ENCODE measurements around the gene TMPRSS12. TPM values are rescaled to one million over a fixed set of nuclear protein-coding genes. Genes with fewer than 3 reads are reported as not detected.

Gene TMPRSS12
- total RNA-seq, 1 experiment from 2014 or later, result not detected

- ATAC-seq (no peak), DNase-seq (no peak)
- BruUV-seq (replicated peaks), result no TSS peak
- Histone ChIP-seq H3K9ac (ENCODE audit: low read length) (no peak overlapping the region), H3K4me1 (ENCODE audit: insufficient read depth, low read length) (peaks cover 14% of the 10 kb centered on the region), H3K27me3 (ENCODE audit: low read length) (no peaks in the 10 kb centered on the region), H3K27ac (ENCODE audit: low read length) (no peak overlapping the region), H3K9me3 (ENCODE audit: low read length) (no peaks in the 10 kb centered on the region), H2AFZ (ENCODE audit: low read length) (peak overlapping the region; percentile 43; the same call in 1 of the 2 replicates), H3K79me2 (ENCODE audit: low read length) (no peaks in the 10 kb centered on the region), H4K20me1 (ENCODE audit: low read length) (no peaks in the 10 kb centered on the region), H3K9me2 (replicated peaks; ENCODE audit: low read length) (no peaks in the 10 kb centered on the region), H3K4me2 (ENCODE audit: low read length) (peak overlapping the region; percentile 72), H3K4me3 (ENCODE audit: low read length) (no peak overlapping the region), H3F3A (ENCODE audit: low read length, unreplicated experiment) (no peaks in the 10 kb centered on the region), H3K36me3 (ENCODE audit: low read depth, low read length) (no peaks in the 10 kb centered on the region)
- no peak for TF ChIP-seq CTCF (conservative IDR thresholded peaks at IDR 0.05; ENCODE audit: low read depth, low read length)
- CTCF ChIA-PET, result interaction anchor here (0.6 kb wide), 1 partner anchor 60 kb away, joined by 3 read pairs; no protein-coding TSS in a partner anchor
- intact Hi-C loops (cut with micrococcal nuclease), result loop anchor here (10.0 kb wide), 1 partner anchor 59 kb away; no protein-coding TSS in a partner anchor
- POLR2A ChIA-PET (ENCODE audit: unreplicated experiment), result no interaction called here
These were observed 80.8 kb downstream of the TMPRSS12 start for GRCh38 chr12:50923361-50924130.

GRCh38 chr12:50924131-50924438 lies 81.4 kb downstream of the TMPRSS12 start:
- intact Hi-C loops (cut with micrococcal nuclease), result loop anchor here (10.0 kb wide), 1 partner anchor 59 kb away; no protein-coding TSS in a partner anchor
- Histone ChIP-seq H3K4me2 (ENCODE audit: low read length) (peak overlapping the region; percentile 72), H3F3A (ENCODE audit: low read length, unreplicated experiment) (no peaks in the 10 kb centered on the region), H3K9me3 (ENCODE audit: low read length) (no peaks in the 10 kb centered on the region), H3K9ac (ENCODE audit: low read length) (no peak overlapping the region), H3K79me2 (ENCODE audit: low read length) (no peaks in the 10 kb centered on the region), H3K27me3 (ENCODE audit: low read length) (no peaks in the 10 kb centered on the region), H4K20me1 (ENCODE audit: low read length) (no peaks in the 10 kb centered on the region), H3K4me1 (ENCODE audit: insufficient read depth, low read length) (peaks cover 14% of the 10 kb centered on the region), H3K9me2 (replicated peaks; ENCODE audit: low read length) (no peaks in the 10 kb centered on the region), H3K36me3 (ENCODE audit: low read depth, low read length) (no peaks in the 10 kb centered on the region), H3K4me3 (ENCODE audit: low read length) (no peak overlapping the region; the same call in 1 of the 2 replicates), H2AFZ (ENCODE audit: low read length) (peak overlapping the region; percentile 43; the same call in 1 of the 2 replicates), H3K27ac (ENCODE audit: low read length) (no peak overlapping the region)
- DNase-seq (peak; percentile 6), ATAC-seq (no peak)
- TF ChIP-seq EZH2phosphoT487 (IDR thresholded peaks at IDR 0.05; ENCODE audit: borderline replicate concordance, low read length), result no peak
- no peak for TF ChIP-seq EZH2 (IDR thresholded peaks at IDR 0.05; ENCODE audit: low read length, unreplicated experiment)
- TF ChIP-seq CTCF (conservative IDR thresholded peaks at IDR 0.05; ENCODE audit: low read depth, low read length), result no peak
- CTCF ChIA-PET, result no interaction called here
- no TSS peak for BruUV-seq (replicated peaks)
- POLR2A ChIA-PET (ENCODE audit: unreplicated experiment), result no interaction called here
